H9 (cell line): ENCODE results near the gene THPO. TPM values are rescaled to one million over a fixed set of nuclear protein-coding genes. Genes with fewer than 3 reads are reported as not detected.

Source experiments
- DNase-seq: peaks from one replicate; pipeline ENCODE4 v3.0.0-alpha.2; 2017
- H2AFZ ChIP-seq: one replicate; pipeline ENCODE4 v1.6.1; 2013; ENCODE audit warnings: mild to moderate bottlenecking, low read length, control low read depth, moderate library complexity
- H2AK5ac ChIP-seq: 2 replicates; pipeline ENCODE4 v1.6.1; 2013; ENCODE audit warnings: low read length, control low read depth, mixed read lengths; ENCODE audit not compliant: insufficient read length
- H2BK120ac ChIP-seq: one replicate; pipeline ENCODE4 v1.6.1; 2013; ENCODE audit warnings: low read depth, mild to moderate bottlenecking, low read length, control low read depth, inconsistent platforms; ENCODE audit not compliant: poor library complexity, severe bottlenecking
- H2BK12ac ChIP-seq: 2 replicates; pipeline ENCODE4 v1.6.1; 2013; ENCODE audit warnings: low read length, control low read depth, mixed read lengths, low read depth; ENCODE audit not compliant: insufficient read length
- H2BK15ac ChIP-seq: 2 replicates; pipeline ENCODE4 v1.6.1; 2013; ENCODE audit warnings: low read depth, low read length, control low read depth
- H2BK20ac ChIP-seq: one replicate; pipeline ENCODE4 v1.6.1; 2013; ENCODE audit warnings: low read depth, mild to moderate bottlenecking, low read length, control low read depth, inconsistent platforms; ENCODE audit not compliant: poor library complexity, severe bottlenecking
- H2BK5ac ChIP-seq: 2 replicates; pipeline ENCODE4 v1.6.1; 2013; ENCODE audit warnings: low read length, control low read depth, mixed read lengths; ENCODE audit not compliant: insufficient read length
- H3K14ac ChIP-seq: 2 replicates; pipeline ENCODE4 v1.6.1; 2013; ENCODE audit warnings: low read length, control low read depth; ENCODE audit not compliant: insufficient read depth
- H3K18ac ChIP-seq: 2 replicates; pipeline ENCODE4 v1.6.1; 2013; ENCODE audit warnings: low read depth, mild to moderate bottlenecking, mixed read lengths, low read length, control low read depth; ENCODE audit not compliant: insufficient read length
- H3K23ac ChIP-seq: 2 replicates; pipeline ENCODE4 v1.6.1; 2013; ENCODE audit warnings: low read length, control low read depth, mixed read lengths, low read depth; ENCODE audit not compliant: insufficient read length
- H3K23me2 ChIP-seq: 2 replicates; pipeline ENCODE4 v1.6.1; 2013; ENCODE audit warnings: low read depth, mild to moderate bottlenecking, mixed read lengths, low read length, control low read depth; ENCODE audit not compliant: insufficient read length, poor library complexity, severe bottlenecking
- H3K27ac ChIP-seq: 2 replicates; pipeline ENCODE4 v1.5.1; 2013; ENCODE audit warnings: low read length, control low read depth, mixed read lengths, low read depth; ENCODE audit not compliant: insufficient read length
- H3K27me3 ChIP-seq: 2 replicates; pipeline ENCODE4 v1.6.1; 2013; ENCODE audit warnings: low read length, control low read depth, inconsistent platforms; ENCODE audit not compliant: insufficient read depth
- H3K4ac ChIP-seq: 2 replicates; pipeline ENCODE4 v1.6.1; 2013; ENCODE audit warnings: low read depth, mild to moderate bottlenecking, control low read depth, inconsistent platforms, low read length, moderate library complexity
- H3K4me1 ChIP-seq: 2 replicates; pipeline ENCODE4 v1.6.1; 2013; ENCODE audit warnings: low read length, control low read depth, inconsistent platforms; ENCODE audit not compliant: insufficient read depth
- H3K4me2 ChIP-seq: 2 replicates; pipeline ENCODE4 v1.6.1; 2013; ENCODE audit warnings: low read length, control low read depth, mixed read lengths; ENCODE audit not compliant: insufficient read length, insufficient read depth
- H3K56ac ChIP-seq: 2 replicates; pipeline ENCODE4 v1.6.1; 2013; ENCODE audit warnings: low read depth, mild to moderate bottlenecking, mixed read lengths, low read length, control low read depth; ENCODE audit not compliant: insufficient read length
- H3K79me1 ChIP-seq: 2 replicates; pipeline ENCODE4 v1.6.1; 2013; ENCODE audit warnings: low read depth, mild to moderate bottlenecking, moderate library complexity, low read length, control low read depth, inconsistent platforms; ENCODE audit not compliant: insufficient read depth, poor library complexity, severe bottlenecking
- H3K79me2 ChIP-seq: 2 replicates; pipeline ENCODE4 v1.6.1; 2013; ENCODE audit warnings: low read length, control low read depth, inconsistent platforms; ENCODE audit not compliant: insufficient read depth
- H3K9ac ChIP-seq: 2 replicates; pipeline ENCODE4 v1.6.1; 2013; ENCODE audit warnings: low read length, control low read depth, mixed read lengths; ENCODE audit not compliant: insufficient read length; ENCODE audit errors: extremely low read depth
- H3K9me3 ChIP-seq: one replicate; pipeline ENCODE4 v1.6.1; 2013; ENCODE audit warnings: low read depth, low read length, inconsistent platforms; ENCODE audit not compliant: control insufficient read depth
- H3T11ph ChIP-seq: one replicate; pipeline ENCODE4 v1.6.1; 2013; ENCODE audit warnings: mild to moderate bottlenecking, low read length, control low read depth, inconsistent platforms
- H4K20me1 ChIP-seq: one replicate; pipeline ENCODE4 v1.6.1; 2013; ENCODE audit not compliant: control insufficient read depth, insufficient read length, insufficient read depth
- H4K5ac ChIP-seq: 2 replicates; pipeline ENCODE4 v1.6.1; 2013; ENCODE audit warnings: low read depth, mild to moderate bottlenecking, mixed read lengths, low read length, control low read depth; ENCODE audit not compliant: insufficient read length
- H4K8ac ChIP-seq: replicated peaks from 2 replicates; pipeline ENCODE4 v1.6.1; 2013; ENCODE audit warnings: low read length, control low read depth, mixed read lengths, low read depth; ENCODE audit not compliant: insufficient read length
- H4K91ac ChIP-seq: 2 replicates; pipeline ENCODE4 v1.6.1; 2013; ENCODE audit warnings: low read depth, mild to moderate bottlenecking, moderate library complexity, mixed read lengths, low read length, control low read depth; ENCODE audit not compliant: insufficient read length
- H3K27ac Mint-ChIP-seq, 3 experiments: 2 replicates in 2 of 3; 3 replicates in 1 of 3; pipeline ENCODE4 v1.8.0; 2020 to 2021; ENCODE audit warnings: mixed read lengths in 3 of 3, mild to moderate bottlenecking in 1 of 3, moderate library complexity in 1 of 3
- H3K27me3 Mint-ChIP-seq: 2 replicates; pipeline ENCODE4 v1.8.0; 2021; ENCODE audit warnings: low read depth, mild to moderate bottlenecking, moderate library complexity, mixed read lengths
- H3K36me3 Mint-ChIP-seq, 3 experiments: 2 replicates in 2 of 3; 3 replicates in 1 of 3; pipeline ENCODE4 v1.8.0; 2020 to 2021; ENCODE audit warnings: low read depth in 3 of 3, mixed read lengths in 3 of 3; ENCODE audit not compliant: insufficient read depth in 1 of 3
- H3K4me1 Mint-ChIP-seq, 2 experiments: 2 replicates each; pipeline ENCODE4 v1.8.0; 2020; ENCODE audit warnings: mixed read lengths in 2 of 2
- H3K4me3 Mint-ChIP-seq, 2 experiments: 2 replicates in 1 of 2; 3 replicates in 1 of 2; pipeline ENCODE4 v1.8.0; 2020 to 2021; ENCODE audit warnings: mild to moderate bottlenecking in 2 of 2, mixed read lengths in 2 of 2, moderate library complexity in 1 of 2
- H3K9me3 Mint-ChIP-seq, 2 experiments: 2 replicates in 1 of 2; 3 replicates in 1 of 2; pipeline ENCODE4 v1.8.0; 2020; ENCODE audit warnings: mild to moderate bottlenecking in 2 of 2, mixed read lengths in 2 of 2, moderate library complexity in 1 of 2
- WGBS: extraction: QIAGEN DNeasy Blood & Tissue Kit; methylation state at CpG from one replicate; pipeline ENCODE4 v1.1.7; 2013; ENCODE audit warnings: missing lambda C conversion rate, low lambda C conversion rate, mixed read lengths; ENCODE audit not compliant: insufficient read length; ENCODE audit errors: extremely low coverage; 5-methylcytosine and 5-hydroxymethylcytosine counted together
- total RNA-seq: library from RNA; stranded (reverse); gene quantifications from 2 replicates; pipeline ENCODE4 v1.2.1, GENCODE V29; 2021
- TF ChIP-seq, protein P1 (sequence below): fragments of 200-600 bp; sonication (generic); conservative IDR thresholded peaks from 3 replicates; pipeline ENCODE4 v1.8.0; 2021; ENCODE audit warnings: antibody characterized with exemption, mild to moderate bottlenecking

Gene THPO
- total RNA-seq, 1 experiment from 2014 or later: 0.85 TPM

GRCh38 chr3:184352897-184353545, 25.0 kb downstream of the THPO start:
- Histone ChIP-seq H2AK5ac (no peak overlapping the region), H3K4ac (no peak overlapping the region), H2BK15ac (no peak overlapping the region), H2BK5ac (no peak overlapping the region), H3K23me2 (no peaks in the 10 kb centered on the region), H3K9ac (no peak overlapping the region), H4K5ac (no peak overlapping the region), H2AFZ (no peak overlapping the region), H3K56ac (no peak overlapping the region), H3K14ac (no peak overlapping the region), H3K23ac (no peak overlapping the region), H3K18ac (no peak overlapping the region), H2BK20ac (no peak overlapping the region), H2BK12ac (no peak overlapping the region), H3K27me3 (no peaks in the 10 kb centered on the region), H4K20me1 (no peaks in the 10 kb centered on the region), H3T11ph (no peak overlapping the region), H4K8ac (no peak overlapping the region), H3K79me2 (no peaks in the 10 kb centered on the region), H3K4me1 (no peaks in the 10 kb centered on the region), H4K91ac (no peak overlapping the region), H2BK120ac (no peak overlapping the region), H3K79me1 (no peaks in the 10 kb centered on the region), H3K9me3 (no peaks in the 10 kb centered on the region), H3K27ac (no peak overlapping the region), H3K4me2 (no peak overlapping the region)
- no peaks in the 10 kb centered on the region; the same call in 1 of the 2 replicates for H3K27me3 Mint-ChIP-seq
- WGBS: no CpG with 5 or more reads among the region's 11 CpGs
- DNase-seq: no peak
- H3K9me3 Mint-ChIP-seq: no peaks in the 10 kb centered on the region; a peak in 1 of 5 replicates
- H3K36me3 Mint-ChIP-seq: peaks cover 18 to 52% (median 47%) of the 10 kb centered on the region in 3 experiments; a peak in 6 of 7 replicates
- no peak overlapping the region for H3K27ac Mint-ChIP-seq
- H3K4me3 Mint-ChIP-seq: no peak overlapping the region; a peak in 1 of 5 replicates
- TF ChIP-seq, protein P1, sequence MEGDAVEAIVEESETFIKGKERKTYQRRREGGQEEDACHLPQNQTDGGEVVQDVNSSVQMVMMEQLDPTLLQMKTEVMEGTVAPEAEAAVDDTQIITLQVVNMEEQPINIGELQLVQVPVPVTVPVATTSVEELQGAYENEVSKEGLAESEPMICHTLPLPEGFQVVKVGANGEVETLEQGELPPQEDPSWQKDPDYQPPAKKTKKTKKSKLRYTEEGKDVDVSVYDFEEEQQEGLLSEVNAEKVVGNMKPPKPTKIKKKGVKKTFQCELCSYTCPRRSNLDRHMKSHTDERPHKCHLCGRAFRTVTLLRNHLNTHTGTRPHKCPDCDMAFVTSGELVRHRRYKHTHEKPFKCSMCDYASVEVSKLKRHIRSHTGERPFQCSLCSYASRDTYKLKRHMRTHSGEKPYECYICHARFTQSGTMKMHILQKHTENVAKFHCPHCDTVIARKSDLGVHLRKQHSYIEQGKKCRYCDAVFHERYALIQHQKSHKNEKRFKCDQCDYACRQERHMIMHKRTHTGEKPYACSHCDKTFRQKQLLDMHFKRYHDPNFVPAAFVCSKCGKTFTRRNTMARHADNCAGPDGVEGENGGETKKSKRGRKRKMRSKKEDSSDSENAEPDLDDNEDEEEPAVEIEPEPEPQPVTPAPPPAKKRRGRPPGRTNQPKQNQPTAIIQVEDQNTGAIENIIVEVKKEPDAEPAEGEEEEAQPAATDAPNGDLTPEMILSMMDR: no peak
- peaks cover 7 to 16% of the 10 kb centered on the region in 2 experiments for H3K4me1 Mint-ChIP-seq
